Stimulated activated CD4-positive, alpha-beta T cell treated with anti-CD3 and anti-CD28 coated beads, Interleukin-2, amount 100 ng/mL, for 24 hours (primary cell): Measurements from ENCODE around the gene KCNQ2.

Source experiments
- DNase-seq, 2 donors: peaks; one replicate each; pipeline ENCODE4 v3.0.0-alpha.2; 2020

The KCNQ2 gene

DNA sequence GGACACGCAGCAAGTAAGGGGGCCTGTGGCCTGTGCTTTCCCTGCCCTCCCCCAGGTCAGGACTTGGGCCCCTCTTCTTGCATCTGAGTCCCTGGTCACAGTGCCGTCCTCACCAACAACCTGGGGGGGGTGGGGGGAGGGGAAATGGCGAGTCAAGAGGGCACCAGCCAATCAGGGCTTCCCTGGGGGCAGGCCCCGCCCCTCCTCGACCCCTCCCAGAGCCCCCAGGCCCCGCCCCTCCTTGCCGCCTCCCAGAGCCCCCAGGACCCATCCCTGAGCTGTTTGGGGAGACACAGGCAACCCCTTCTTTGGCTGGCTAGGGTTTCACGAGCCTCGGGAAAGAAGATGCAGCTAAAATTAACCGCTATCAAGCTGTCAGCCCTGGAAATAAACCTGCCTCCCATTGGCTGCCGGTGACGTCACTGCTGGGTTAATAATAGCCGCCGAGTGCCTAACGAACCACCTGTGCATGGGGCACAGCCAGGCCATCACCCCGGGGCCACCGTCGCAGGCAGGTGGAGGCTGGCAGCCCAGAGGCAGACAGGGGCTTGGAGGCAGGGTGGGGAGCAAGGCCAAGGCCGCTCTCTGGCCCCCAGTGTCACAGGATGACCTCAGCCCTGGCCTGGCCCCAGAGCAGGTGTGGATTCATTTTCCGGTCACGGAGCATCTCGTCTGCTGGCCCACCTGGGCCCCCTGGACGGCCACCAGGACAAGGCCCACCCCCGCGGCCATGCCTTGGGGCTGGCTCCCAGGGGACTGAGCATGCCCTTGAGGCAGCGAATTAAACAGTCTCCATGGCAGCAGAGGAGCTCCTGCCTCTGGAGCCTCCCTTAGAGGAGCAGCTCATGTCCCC is 29.6 kb upstream of the KCNQ2 start:
- DNase-seq: no peak

DNA sequence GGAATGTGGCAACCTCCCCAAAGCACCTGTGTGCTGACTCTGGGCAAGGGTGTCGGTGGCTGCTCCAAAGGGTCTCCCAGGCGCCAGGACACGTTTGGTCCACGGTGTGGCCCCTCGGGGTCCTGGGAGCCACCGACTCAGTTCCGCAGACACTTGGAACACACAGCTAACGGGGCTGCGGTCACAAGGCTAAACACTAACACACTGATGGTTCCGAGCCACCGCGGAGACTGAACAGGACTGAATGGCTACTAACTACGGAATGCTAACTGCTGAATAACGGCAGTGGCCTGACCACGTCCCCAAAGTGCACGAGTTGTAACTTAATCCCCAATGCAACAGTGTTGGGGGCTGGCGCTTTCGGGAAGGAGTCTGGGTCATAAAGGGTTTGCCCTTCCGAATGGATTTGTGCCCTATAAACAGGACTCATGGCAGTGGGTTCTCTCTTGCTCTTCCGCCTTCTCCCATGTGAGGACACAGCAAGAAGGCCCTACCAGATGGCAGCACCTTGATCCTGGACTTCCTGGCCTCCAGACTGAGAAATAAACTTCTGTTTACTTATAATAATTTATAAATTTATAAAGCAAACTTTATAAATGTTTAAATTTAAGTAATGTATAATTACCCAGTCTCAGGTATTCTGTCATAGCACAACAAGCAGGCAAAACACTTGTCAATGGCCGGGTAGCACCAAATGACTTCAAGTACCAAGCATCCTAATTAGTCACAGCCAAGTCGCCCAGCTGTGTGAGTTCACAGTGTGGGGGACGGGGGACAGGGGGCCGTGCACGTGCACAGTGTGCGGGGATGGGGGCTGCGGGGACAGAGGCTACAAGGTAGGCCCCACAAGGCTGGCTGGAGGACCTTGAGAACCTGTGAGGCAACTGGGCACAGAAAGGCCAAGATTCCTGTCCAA is 28.7 kb upstream of the KCNQ2 start:
- no peak for DNase-seq

DNA sequence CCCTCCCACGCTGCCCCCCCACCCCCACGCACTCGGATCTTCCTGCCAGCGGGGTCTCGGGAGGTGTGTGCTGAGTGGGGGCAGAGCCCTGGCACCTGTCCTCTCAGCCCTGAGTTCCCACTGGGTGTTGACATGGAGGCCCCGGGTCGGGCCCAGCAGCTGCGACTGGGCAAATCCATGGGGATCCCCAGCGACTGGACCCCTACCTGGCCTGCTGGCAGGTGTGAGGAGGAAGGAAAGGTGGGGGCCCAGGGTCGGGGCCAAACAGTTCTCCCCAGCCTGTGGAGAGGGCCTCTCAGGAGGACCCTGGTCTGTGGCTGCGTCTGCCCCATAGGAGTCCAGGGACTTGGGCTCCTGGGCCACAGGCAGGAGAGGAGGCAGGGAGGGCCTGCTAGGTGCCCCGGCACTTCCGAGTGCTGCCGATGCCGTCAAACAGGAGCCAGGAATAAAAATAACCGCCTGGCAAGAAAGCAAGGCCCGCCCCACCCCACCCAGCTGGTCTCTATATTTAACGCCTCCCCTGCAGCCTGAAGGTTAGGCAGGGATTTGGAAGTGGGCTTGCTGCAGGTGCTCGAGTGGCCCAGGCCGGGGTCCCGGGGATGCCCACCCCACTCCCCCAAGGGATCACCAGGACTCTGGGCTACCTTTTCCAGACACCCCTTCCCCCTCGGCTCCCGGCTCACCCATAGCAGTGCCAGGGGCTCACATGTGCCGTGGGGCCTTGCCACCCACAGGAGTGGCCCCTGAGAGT is 27.9 kb upstream of the KCNQ2 start:
- DNase-seq: no peak

DNA sequence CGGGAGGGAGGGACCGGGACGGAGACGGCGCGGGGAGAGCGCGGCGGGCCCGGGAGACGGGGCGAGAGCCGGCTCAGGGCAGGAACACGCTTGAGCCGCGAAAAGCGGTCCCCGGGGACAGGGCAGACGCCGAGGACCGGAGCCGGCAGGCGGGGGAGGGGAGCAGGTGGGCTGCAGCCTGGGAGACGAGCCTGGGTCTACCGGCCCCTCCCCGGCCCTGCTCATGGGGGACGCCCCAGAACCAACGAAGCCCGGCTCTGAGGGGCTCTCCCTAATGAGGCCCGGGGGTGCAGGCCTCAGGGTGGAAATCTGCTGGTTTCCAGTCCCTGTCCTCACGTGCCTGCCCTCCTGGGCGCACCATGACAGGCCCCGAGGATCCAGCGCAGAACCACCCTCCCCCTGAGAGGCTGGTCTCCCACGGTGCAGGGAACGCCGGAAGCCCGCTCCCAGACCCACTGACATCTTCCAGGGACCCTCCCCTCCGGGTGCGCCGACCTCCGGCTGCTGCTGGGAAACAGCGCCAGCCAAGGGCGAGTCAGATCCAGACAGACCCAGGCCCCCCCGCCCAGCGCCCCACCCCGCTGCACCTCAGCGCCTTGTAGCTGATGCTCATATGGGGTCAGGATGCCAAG is 27.0 kb upstream of the KCNQ2 start:
- no peak for DNase-seq

DNA sequence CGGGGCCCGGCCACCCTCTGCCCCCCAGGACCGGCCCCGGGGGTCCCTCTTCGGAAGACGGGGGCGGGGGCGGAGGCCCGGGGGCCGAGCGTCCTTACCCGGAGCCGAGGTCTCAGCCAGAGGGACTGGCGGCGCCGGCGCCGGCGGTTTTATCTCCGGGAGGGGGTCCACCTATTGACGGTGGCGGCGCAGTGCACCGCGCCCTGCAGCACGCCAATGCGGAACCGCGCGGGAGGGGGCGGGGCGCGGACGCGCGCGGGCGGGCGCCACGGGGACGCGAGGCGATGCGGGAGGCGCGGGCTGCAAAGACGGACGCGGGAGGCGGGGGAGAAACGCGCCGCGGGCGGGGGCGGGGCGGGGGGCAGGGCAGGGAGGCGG is 26.5 kb upstream of the KCNQ2 start, which contains the start of gene EEF1A2:
Gene EEF1A2, minus strand, starts transcription at position 124 of the 378 bp plus-strand sequence. CDS start 1,320 bp downstream, outside the sequence.
- peak; percentile 47 for DNase-seq

DNA sequence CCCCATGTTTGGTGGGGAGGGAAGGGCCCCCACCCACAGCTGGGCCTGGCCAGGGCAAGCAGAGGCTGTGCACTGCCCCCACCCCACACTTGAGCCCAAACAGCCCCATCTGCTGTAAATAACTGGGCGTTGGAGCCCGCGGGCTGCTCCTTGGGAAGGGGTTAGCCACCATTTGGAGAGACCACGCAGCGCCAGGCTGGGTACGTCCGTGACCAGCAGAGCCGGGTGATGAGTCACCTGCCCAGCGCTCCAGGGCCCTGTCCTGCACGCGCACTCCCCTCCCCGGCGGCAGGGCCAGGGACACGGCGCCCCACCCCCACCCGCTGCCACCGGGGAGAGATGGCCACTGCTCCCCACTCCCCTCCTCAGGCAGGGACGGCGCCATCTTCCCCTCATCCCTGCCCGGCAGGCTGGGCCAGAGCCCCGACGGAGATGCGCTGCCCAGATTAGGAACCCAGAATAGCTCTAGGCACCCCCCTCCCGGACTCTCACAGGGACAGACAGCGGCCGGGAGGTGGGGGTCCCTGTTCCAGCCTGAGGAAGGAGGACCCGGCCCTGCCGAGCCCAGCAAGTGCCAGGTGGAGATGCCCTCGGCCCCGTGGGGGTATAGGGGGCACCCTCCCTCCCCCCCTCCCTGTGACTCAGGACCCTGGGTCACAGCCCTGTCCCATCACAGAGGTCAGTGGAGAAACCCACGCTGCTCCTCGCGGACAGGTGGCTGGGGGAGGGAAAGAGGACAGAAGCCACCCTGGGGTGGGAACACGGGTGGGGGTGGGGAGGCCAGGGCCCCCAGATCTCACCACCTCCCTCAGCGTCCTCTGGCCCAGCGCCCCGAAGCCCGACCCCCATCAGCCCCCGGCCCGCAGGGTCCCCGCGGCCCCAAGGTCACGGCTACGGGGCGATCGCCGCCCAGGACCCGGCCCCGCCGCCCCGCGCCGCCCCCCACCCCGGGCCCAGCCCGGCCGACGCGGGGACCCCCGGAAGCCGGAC is 25.8 kb upstream of the KCNQ2 start:
- no peak for DNase-seq

DNA sequence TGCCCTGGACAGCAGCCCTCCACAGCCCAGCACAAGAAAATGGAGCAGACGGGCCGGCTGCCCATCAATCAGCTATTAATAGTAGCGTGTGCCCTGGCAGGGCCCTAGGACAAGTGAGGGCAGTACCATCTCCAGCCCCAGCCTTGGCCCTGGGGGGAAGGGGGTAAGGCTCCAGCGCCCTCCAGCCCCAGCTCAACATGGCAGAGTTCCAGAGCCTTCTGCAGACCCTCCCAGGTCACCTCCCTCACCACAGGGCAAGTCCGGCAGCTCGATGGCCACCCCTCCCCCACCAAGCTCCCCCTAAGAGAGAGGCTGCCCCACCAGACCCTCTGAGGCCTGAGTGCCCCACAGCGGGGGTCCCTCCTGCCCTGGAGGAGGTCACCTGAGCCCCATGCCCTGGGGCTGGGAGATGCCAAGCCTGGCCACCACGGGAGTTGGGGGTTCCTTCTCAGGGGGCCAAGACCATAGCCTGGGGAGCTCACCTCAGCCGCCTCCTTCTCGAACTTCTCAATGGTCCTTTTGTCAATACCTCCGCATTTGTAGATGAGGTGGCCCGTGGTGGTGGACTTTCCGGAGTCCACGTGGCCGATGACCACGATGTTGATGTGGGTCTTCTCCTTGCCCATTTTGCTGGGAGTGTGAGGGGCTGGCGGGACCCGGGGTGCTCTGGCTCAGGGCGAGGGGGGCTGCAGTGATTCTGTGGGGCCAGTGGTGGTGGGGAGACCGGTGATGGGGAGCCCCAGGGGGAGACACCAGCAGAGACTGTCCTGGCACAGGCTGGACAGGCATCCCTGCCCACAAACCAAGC is 24.9 kb upstream of the KCNQ2 start:
- DNase-seq: no peak

DNA sequence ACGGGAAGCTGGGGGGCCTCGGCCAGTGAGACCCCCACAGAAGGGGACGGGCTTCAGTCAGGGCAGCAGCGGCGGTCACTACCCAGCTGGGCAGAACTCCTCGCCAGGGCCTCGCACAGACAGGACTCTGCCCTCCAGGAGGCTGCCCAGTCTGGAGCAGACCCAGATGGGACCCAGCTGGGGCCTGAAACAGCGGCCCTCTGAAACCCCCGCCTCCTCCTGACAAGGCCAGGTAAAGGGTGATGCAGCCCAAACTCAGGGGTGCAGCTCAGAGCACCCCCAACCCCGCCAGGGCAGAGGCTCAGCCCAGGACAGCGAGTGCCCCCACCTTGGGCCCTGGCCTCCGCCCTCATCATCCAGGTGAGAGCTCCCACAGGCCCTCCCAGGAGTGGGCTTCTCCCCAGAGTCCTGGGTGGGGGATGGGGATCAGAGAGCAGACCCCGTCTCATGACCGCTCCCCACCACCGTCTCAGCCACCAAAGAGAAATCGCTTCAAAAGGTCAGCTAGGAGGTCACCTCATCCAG is 24.2 kb upstream of the KCNQ2 start:
- no peak for DNase-seq

DNA sequence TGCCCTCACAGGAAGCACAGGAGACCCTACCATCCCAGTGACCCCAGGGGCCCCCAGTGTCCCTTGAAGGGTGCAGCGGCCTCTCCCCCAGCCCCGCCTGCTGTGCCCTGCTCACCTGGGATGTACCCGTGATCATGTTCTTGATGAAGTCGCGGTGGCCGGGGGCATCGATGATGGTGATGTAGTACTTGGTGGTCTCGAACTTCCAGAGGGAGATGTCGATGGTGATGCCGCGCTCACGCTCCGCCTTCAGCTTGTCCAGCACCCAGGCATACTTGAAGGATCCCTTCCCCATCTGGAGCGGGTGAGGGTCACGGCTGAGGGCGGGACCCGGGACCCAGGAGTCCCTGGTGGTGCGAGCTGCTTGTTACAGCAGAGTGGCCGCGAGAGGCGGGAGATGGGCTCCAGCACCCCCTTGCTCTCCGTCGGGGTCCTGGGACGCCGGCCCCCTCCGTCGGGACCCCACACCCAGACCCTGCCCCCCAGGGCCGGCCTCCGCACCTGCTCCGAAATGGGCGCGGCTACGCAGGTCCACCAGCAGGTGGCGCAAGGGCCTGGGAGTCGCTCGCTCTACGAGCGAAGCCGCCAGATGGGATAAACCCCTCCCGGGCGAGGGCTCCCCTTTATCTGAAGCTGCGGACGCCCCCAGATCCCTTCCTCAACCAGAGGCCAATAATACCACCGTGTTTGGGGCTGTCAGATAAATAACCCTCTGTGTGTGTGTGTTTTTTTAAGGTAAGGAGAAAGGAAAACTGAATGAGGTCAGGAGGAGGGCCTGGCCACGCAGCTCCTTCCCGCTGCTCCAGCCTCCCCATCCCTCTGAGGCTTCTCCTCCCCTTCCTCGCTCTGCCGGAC is 23.5 kb upstream of the KCNQ2 start:
- DNase-seq: peak; percentile 84

DNA sequence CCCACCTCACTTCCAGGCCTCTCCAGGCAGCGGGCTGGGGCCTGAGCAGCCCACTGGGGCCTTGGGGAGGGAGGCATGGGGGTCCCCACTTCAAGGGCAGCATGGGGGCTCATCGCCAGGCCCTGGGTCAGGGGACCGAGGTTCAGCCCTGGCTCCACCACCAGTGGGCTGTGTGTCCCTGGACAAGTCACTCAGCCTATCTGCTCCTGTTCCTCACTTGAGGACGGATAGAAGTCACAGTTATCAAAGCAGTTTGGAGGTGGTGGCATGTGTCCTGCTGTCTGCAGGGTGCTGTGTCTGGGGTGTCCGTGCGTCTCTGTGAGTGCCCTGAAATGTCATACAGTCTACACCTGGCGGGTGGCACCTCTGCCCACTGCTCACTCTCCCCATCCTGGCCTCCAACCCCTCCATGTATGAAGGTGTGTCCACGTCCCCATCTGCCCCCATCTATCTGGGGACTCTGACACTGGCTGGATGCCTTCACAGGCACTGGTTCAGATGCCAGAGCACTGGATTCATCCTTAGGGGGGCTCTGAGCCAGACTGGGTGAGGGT is 22.8 kb upstream of the KCNQ2 start:
- DNase-seq: no peak

DNA sequence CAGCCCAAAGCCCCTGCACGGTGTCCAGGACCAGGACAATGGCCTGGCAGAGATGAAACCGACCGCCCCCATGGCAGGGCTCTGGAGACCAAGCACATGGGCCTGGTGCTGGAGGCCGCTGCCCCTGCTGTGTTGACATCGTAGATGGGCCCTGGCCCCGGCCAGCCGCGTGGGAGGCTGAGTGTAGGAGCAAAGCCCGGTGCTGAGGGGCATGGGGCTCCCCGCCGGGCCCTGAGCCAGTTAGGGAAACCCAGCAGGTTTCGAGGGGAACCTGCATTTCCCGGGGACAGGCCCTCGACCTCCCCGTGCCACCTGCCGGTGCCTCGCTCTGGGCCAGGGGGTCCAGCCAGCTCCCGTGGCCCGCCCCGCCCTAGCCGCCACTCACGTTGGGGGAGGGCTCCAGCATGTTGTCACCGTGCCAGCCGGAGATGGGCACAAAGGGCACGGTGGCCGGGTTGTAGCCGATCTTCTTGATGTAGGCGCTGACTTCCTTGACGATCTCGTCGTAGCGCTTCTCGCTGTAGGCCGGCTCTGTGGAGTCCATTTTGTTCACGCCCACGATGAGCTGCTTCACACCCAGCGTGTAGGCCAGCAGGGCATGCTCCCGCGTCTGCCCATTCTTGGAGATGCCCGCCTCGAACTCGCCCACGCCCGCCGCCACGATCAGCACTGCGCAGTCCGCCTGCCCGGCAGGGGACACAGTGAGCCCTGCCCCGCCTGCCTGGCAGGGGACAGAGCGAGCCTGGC is 22.1 kb upstream of the KCNQ2 start:
- no peak for DNase-seq

DNA sequence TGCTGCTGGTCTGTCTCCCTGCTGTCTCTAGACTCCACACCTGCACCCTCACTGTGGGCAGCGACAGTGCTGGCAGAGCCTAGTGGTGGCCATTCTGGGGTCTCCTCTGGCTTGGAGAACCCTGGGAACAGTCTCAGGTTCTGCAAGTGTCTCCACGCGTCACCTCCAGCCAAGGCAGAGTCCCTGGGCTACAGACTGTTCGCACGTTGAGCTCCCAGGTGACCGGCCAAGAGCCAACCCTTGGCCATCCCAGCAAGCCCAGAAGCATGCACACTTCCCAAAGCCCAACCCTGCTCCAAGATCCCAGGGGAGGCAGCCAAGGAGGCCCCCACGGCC is 21.6 kb upstream of the KCNQ2 start:
- no peak for DNase-seq

DNA sequence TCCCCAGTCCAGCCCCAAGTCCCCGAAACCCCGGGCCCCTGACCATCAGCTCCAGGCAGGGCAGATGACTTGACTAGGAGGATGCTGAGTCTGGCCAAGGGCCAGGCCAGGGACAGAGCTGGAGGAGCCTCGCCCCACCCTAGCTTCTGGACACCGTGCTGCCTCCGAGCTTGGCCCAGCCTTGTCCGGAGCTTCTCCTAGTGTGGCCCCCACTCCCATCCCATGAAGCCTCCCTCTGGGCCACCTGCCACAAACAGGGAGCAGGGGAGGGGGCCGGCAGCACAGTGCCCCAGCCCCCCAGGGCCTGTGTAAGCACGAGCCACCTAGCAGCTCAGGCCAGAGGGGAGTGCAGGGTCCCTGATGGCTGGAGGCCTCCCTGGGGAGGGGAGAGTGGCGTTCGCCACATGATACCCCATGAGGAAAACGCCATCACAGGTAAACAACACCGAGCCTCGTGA is 21.1 kb upstream of the KCNQ2 start:
- DNase-seq: no peak

DNA sequence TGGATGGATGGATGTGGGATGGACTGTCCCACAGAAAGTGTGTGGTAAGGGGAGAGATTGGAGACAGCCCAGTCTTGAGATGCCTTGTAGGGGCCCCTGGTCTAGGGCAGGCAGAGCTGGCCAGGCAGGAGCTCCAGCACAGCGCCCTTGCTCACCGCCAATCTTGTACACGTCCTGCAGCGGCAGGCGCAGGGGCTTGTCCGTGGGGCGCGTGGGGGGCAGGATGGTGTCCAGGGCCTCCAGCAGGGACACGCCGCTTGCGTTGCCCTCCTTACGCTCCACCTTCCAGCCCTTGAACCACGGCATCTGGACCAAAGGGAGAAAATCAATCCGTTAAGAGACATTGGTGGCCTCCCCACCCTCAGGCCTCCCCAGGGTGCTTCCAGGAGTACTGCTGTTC is 20.5 kb upstream of the KCNQ2 start:
- DNase-seq: no peak

DNA sequence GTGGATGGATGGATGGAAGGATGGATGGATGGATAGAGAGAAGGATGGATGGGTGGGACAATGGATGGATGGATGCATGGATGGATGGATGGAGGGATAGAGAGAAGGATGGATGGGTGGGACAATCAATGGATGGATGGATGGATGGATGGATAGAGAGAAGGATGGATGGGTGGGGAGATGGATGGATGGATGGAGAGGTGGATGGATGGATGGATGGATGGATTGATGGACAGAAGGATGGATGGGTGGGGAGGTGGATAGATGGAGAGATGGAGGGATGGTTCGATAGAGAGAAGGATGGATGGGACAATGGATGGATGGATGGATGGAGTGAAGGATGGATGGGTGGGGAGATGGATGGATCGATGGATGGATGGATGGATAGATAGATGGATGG is 20.1 kb upstream of the KCNQ2 start:
- no peak for DNase-seq

DNA sequence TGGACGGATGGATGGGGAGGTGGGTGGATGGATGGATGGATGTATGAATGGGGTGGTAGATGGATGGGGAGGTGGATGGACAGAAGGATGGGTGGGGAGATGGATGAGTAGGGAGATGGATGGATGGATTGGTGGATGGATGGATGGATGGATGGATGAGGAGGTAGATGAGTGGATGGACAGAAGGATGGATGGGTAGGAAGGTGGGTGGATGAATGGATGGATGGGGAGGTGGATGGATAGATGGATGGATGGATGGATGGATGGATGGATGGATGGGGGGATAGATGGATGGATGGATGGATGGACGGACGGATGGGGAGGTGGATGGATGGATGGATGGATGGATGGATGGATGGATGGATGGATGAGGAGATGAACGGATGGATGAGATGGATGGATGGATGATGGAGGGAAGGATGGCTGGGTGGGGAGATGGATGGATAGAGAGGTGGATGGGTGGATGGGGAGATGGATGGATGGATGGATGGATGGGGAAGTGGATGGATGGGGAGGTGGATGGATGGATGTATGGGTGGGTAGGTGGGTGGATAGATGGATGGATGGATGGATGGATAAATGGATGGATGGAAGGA is 19.3 kb upstream of the KCNQ2 start:
- no peak for DNase-seq

DNA sequence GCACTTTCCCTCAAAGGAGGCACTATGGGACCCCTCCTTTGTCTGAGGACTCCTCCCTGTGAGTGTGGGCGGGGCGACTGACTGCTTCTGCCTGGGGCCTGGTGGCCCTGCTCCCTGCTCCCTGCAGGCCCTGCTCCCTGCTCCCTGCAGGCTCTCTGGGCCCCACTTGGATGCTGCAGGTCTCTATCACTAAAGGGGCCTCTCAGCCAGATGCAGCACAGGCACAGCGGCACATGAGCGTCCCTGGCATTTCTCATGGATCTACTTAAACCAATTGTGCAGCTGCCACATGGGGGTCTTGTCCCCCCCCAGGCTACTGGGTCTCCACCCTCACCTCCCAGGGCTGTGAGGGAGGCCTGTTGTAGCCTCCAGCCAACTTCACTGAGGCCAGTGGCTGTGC is 18.6 kb upstream of the KCNQ2 start:
- DNase-seq: no peak

DNA sequence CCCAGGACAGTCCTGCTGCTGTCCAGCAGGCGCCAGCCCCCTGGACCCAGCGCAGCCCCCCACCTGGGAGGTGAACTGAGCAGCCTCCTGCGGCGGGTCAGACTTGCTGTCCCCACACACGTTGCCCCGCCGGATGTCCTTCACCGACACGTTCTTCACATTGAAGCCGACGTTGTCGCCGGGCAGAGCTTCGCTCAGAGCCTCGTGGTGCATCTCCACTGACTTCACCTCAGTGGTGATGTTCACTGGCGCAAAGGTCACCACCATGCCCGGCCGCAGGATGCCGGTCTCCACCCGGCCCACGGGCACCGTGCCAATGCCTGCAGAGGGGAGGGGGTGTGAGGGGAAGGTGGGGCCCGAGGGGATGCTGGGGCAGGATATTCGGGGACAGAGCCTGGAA is 18.0 kb upstream of the KCNQ2 start:
- DNase-seq: no peak
